Adipose tissue (tissue), 3 donors: ENCODE results near the gene SCGB1C1. TPM values are rescaled to one million over a fixed set of nuclear protein-coding genes. Genes with fewer than 3 reads are reported as not detected.
A peak's percentile ranks its signal among the peaks of the same experiment; 100 is the strongest.
"Not testable (repeated sequence)": the region's sequence is repeated elsewhere in the genome, so short reads cannot be mapped to it uniquely, and the experiment has no call there.

Experiments
- H3K27ac ChIP-seq: one replicate; pipeline ENCODE4 v1.5.1; 2013; ENCODE audit warnings: low read depth, low read length
- WGBS, 3 donors: extraction: QIAGEN DNeasy Blood & Tissue Kit; methylation state at CpG; one replicate each; pipeline ENCODE4 v1.1.7; 2013; 5-methylcytosine and 5-hydroxymethylcytosine counted together
- polyA plus RNA-seq, 3 donors: library from polyadenylated mRNA; stranded (reverse); fragments of 200-250 nt; gene quantifications; one replicate each; pipeline ENCODE4 v1.2.3, GENCODE V29; 2013
- donor health status: healthy with polysubstance abuse.
- donor health status: Bipolar disorder and iron deficiency.
- donor health status: healthy.

Gene SCGB1C1
- polyA plus RNA-seq, 3 donors = 0.40 TPM; not detected in 2

- H3K27ac ChIP-seq = no peak overlapping the region
- 2 to 4% (median 2%) methylated on average over 13 of the region's 13 CpGs for WGBS, 3 donors
Observed at GRCh38 chr11:235609-235996, 42.7 kb downstream of the SCGB1C1 start.

GRCh38 chr11:235997-236773 lies 43.3 kb downstream of the SCGB1C1 start, which contains the start of gene SIRT3:
TSS of gene SIRT3 (minus strand) at chr11:236342. CDS start at chr11:236328, 14 bp downstream.
- 0 to 2% (median 1%) methylated on average over 42 to 70 of the region's 70 CpGs for WGBS, 3 donors
- H3K27ac ChIP-seq = peak within 1 kb of the TSS; percentile 93

- H3K27ac ChIP-seq = peak within 1 kb of the TSS; percentile 93
- WGBS, 3 donors = 1 to 2% (median 1%) methylated on average over 62 of the region's 62 CpGs
Observed at GRCh38 chr11:236774-237767, 44.2 kb downstream of the SCGB1C1 start, which contains the start of gene PSMD13. TSS of gene PSMD13 (plus strand) at chr11:236976. CDS start at chr11:237050, 74 bp downstream.

GRCh38 chr11:238346-238745 lies 45.5 kb downstream of the SCGB1C1 start:
- 75 to 87% (median 84%) methylated on average over 7 of the region's 7 CpGs for WGBS, 3 donors
- not testable (repeated sequence) for H3K27ac ChIP-seq

GRCh38 chr11:240315-240714 lies 47.4 kb downstream of the SCGB1C1 start:
- H3K27ac ChIP-seq = no peak overlapping the region
- 46 to 87% (median 80%) methylated on average over 1 of the region's 1 CpG for WGBS, 3 donors

GRCh38 chr11:241634-242033 lies 48.8 kb downstream of the SCGB1C1 start:
- WGBS, 3 donors = 91 to 97% (median 93%) methylated on average over 5 of the region's 5 CpGs
- no peak overlapping the region for H3K27ac ChIP-seq

Other genes starting within 250 kb of the SCGB1C1 start
- gene BET1L, start 14.3 kb downstream of the SCGB1C1 start, polyA plus RNA-seq = 10 to 100 TPM; 28.1 to 49.1 (median 29.9) TPM
- 10 to 100 TPM; 37.9 to 55.3 (median 48.1) TPM for gene RIC8A, start 14.6 kb downstream of the SCGB1C1 start, polyA plus RNA-seq
- 10 to 100 TPM; 15.8 to 18.8 (median 17.7) TPM for gene SIRT3, start 43.3 kb downstream of the SCGB1C1 start, polyA plus RNA-seq
- 100 to 1,000 TPM in 1 of 3 donors, 10 to 100 TPM in 2; 65.7 to 121 (median 98.5) TPM for gene PSMD13, start 43.9 kb downstream of the SCGB1C1 start, polyA plus RNA-seq
- under 1 TPM; 0.22 to 0.54 (median 0.43) TPM for gene NLRP6, start 85.3 kb downstream of the SCGB1C1 start, polyA plus RNA-seq
- 100 to 1,000 TPM in 1 of 3 donors, 10 to 100 TPM in 2; 28.8 to 335 (median 51.2) TPM for gene PGGHG, start 96.0 kb downstream of the SCGB1C1 start, polyA plus RNA-seq
- gene IFITM5, start 106.4 kb downstream of the SCGB1C1 start, polyA plus RNA-seq = under 1 TPM in 1 of 3 donors, not detected in 2; 0.35 TPM
- gene IFITM2, start 114.7 kb downstream of the SCGB1C1 start, polyA plus RNA-seq = 1,000 to 10,000 TPM in 2 of 3 donors, 100 to 1,000 TPM in 1; 208 to 1,862 (median 1,191) TPM
- gene IFITM1, start 121.0 kb downstream of the SCGB1C1 start, polyA plus RNA-seq = 100 to 1,000 TPM in 2 of 3 donors, 10 to 100 TPM in 1; 84.7 to 356 (median 325) TPM
- gene IFITM3, start 127.8 kb downstream of the SCGB1C1 start, polyA plus RNA-seq = 1,000 to 10,000 TPM in 2 of 3 donors, 100 to 1,000 TPM in 1; 569 to 2,459 (median 1,570) TPM
- gene B4GALNT4, start 176.4 kb downstream of the SCGB1C1 start, polyA plus RNA-seq = 1 to 10 TPM in 2 of 3 donors, under 1 TPM in 1; 0.99 to 3.8 (median 1.6) TPM
- gene PKP3, start 201.1 kb downstream of the SCGB1C1 start, polyA plus RNA-seq = 10 to 100 TPM in 1 of 3 donors, 1 to 10 TPM in 2; 1.0 to 15.4 (median 3.4) TPM
- gene SIGIRR, start 221.9 kb downstream of the SCGB1C1 start, polyA plus RNA-seq = 10 to 100 TPM; 39.4 to 99.3 (median 49.2) TPM
- 10 to 100 TPM in 1 of 3 donors, 1 to 10 TPM in 1, under 1 TPM in 1; 0.45 to 14.3 (median 2.7) TPM for gene ANO9, start 248.9 kb downstream of the SCGB1C1 start, polyA plus RNA-seq